ENCODE measurements around the gene NTRK2.

The NTRK2 gene

GRCh38 chr9:84900421-84900820 lies 230.9 kb downstream of the NTRK2 start:
- DNase-seq = no peak

DNA sequence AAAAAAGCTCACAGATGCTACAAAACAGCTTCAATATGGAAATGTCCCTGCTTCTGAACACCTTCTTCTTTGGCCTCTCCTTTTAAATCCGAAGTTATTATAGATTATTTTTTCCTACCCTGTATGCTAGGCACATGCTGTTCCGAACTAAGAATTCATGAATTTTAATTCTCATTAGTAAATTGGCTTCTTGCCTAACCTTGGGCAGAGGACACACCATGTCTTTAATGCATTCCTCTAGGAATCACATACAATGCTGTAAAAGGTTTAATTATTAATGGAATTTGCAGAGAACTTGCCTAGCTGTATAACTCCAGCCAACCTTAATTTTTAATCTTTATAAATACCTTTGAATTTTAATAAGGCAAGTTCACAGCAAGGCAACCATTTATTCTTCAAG lies 234.4 kb downstream of the NTRK2 start:
- DNase-seq = no peak

- no peak for DNase-seq
These were observed 247.2 kb downstream of the NTRK2 start for GRCh38 chr9:84916769-84917168.

DNA sequence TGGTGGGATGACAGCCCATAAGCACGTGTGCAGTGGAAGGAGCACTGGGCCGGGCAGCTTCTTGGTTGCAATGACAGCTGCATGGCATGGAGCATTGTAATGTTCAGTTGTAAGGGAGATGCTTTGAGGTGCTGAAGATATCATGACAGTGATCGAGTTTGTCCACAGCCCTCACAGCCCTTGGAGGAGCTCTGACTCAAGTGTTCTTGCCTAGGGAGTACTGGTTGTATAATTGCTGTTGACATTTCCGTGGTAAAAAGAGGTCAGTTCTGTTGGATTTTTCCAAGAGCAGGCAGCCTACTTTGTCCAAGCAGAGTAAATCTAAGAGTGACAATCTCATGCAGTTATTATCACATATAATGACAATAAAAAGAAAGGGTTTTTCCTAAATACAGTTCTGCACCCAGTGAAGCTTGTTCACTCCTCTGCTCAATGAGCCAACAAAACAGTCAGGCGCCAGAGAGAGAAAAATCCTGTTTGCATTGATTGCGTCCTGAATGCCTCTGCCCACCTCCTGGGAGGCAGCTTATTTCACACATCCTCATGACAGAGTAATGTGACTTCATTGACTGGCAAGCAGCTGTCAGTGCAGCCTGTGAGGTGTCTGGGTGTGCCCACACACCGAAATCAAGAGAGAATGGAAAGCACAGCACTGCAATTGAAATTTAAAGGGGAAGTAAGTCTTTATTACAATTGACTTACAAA lies 248.0 kb downstream of the NTRK2 start:
- DNase-seq = no peak

- DNase-seq = no peak
These were observed 249.9 kb downstream of the NTRK2 start for GRCh38 chr9:84919440-84919839.

DNA sequence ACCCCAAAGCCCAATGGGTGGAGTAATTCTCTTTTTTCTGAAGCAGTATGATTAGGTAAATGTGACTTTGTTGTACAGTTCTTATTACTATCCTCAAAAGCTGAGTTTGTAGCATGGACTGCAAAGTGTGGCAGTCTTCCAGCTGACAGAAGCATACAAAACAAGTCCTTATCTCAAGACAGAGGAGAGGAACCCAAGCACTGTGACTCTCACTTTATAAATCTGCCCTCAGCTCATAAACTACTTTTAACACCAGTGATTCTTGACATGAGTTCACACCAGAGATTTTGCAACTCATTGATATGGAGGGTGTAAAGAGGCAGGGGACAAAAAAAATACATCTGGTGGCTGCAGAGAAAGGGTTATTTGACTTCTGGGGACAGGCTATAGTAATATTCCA lies 251.6 kb downstream of the NTRK2 start:
- no peak for DNase-seq

GRCh38 chr9:84922051-84922450 lies 252.5 kb downstream of the NTRK2 start:
- no peak for DNase-seq

DNA sequence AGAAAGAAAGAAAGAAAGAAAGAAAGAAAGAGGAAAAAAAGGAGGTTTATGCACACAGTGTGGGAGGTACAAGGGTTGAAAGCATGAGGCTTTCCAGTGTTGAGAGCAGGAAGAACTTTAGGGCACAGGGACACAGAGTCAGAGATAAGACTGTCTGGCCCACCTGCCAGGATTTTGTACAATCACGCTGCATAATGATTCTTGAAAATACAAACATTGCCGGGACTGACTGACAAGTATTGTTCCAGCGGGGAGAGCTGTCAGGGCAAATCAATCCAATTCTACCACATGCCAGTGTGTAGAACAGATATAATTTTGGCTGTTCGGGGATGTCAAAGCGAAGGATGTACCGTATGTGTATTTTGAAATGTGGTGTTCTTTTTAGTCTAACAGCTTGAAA lies 254.7 kb downstream of the NTRK2 start:
- no peak for DNase-seq

DNA sequence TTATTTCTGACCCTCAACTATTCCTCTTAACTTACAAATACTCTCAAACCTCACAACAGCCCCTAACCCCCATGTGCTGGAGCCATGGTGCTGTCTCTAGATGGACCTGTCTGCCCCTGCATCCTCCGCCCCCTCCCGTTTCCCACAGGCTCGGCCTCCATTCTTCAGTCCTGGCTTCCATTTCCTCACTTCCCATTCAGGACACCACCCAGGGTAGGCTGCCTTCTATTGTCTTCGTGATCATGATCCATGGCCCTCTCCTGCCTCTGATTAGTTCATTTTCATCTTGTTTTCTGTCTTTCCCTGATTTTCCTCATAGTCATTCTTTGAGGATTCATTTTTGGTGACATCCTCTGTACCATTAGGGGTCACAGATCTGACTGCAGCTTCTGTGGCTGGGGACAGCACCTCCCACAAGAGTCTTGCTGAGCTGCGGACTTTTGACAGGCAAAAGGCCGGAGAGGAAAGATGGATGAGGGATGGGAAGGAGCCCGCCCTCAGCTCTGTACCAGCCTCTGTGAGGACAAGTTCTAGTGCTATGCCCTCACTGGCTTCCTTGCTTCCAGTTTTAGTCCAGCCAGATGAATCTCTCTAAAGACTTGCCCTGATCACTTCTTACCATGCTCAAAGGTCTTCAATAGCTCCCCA lies 255.8 kb downstream of the NTRK2 start:
- DNase-seq = no peak

- DNase-seq = no peak
These were observed 257.3 kb downstream of the NTRK2 start for GRCh38 chr9:84926793-84927192.

DNA sequence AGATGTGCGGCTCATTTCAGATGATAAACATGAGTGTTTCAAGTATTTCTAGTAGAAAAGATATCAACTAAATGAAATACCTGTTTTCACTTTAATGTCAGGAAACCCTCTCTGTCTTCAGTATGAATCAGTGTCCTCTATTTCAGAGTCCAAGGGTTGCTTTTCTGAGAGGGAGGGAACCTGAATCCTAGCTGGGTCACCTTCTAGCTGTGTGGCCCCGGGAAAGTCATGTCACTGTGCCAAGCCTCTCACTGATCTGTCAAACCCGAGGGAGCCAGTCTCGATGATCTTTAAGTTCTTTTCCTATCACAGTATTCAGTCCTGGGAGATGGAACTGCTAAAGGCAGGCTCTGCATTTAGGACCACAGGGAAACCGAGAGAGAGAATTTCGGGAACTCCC lies 258.9 kb downstream of the NTRK2 start:
- DNase-seq = no peak

DNA sequence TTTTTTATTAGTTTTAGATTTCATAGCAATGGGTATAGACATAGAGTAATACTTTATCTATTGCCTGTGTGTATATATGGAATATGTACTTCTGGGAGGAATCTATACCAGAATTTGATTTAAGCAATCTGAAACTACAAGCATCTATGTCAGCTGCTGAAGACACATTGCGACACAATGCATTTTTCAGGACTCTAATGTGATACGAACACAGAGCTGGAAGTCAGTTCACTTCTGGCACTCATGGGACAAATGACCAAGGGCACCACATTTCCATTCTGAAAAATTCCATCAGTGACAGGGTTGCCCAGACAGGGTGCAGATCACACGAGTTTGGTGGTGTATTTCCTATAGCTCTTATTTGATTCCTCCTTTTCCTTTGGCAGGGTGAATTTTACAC lies 259.5 kb downstream of the NTRK2 start:
- no peak for DNase-seq

- peak; percentile 8 for DNase-seq
These were observed 263.5 kb downstream of the NTRK2 start for GRCh38 chr9:84932915-84933527.

DNA sequence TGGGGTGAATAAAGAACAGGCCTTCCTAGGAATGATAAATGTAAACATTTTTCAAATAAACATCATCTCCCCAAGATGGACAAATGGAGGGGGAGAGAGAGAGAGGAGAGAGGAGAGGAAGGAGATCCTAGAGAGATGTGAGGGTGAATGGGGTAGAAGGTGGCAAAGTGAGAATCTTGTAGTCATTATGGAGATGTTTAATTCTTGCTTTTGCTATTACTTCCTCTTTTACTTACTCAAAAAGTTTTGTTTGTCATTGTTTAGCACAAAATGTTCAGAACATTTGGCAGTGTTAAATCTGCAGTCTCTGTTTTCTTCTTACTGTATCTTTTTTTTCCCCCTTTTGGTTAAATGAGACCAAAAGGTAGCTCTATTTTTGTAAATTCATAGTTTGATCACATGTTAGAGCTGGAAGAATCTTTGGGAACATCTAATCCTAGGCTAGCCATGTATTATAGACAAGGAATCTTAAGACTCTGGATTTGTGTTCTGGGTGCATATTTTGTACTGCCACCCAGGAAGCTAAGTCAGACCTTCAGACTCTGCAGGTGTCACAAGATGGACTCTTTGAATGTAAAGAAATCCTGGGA lies 266.1 kb downstream of the NTRK2 start:
- no peak for DNase-seq

DNA sequence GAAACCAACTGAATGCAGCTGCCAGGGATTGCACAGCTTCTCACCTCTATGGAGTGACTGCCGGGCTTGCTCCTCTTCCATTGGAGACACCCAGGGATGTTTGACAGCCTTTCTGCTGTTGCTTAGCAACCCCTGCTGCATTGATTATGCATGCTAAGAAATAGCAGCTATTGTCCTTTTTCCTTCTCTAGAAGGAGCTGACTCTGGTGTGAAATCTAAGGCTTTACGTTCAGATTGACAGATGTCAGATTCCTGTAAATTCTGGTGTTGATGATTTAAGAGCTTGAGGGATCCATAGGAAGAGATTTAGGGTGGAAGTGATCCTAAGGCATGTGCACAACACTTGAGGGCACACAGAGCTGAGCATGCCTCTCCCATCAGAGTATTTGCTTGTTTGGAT lies 267.7 kb downstream of the NTRK2 start:
- DNase-seq = no peak

GRCh38 chr9:84937581-84937980 lies 268.1 kb downstream of the NTRK2 start:
- no peak for DNase-seq

DNA sequence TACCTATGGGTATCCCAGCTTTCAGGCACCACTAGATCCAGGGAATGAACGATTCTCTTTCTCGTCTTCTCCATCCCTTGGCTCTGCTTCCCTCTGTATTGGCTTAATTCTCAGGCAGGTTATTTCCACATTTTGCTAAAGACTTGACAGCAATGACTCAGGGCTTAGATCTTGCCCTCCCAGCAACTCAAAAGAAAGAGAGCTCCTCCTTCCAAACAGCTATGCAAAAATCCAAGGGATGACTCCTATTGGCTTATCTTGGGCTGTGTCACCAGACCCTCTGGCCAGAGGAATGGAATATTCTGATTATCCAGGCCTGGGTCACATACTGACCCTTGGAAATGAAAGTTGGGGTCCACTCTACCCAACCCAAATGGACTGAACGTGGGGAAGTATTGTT lies 270.2 kb downstream of the NTRK2 start:
- no peak for DNase-seq

DNA sequence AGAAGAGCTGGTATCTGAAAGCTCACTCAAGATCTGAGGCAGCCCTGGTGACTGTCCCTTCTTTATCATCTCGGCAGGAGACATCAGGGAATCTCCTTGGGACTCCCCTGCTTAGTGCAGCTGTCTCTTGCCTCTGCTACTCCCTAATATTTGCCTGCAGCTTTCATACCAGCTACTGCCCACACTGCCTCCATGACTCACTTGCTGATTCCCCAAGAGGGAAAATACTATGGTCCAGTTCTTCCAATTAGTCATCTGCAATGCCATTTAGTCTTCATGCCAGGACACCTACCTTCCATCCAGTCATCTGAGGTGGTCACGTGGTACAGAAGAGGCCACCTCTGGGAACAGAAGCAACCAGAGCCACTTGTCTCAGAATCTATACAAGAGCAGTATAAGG lies 270.8 kb downstream of the NTRK2 start:
- peak; percentile 4 for DNase-seq

GRCh38 chr9:84941792-84942191 lies 272.3 kb downstream of the NTRK2 start:
- no peak for DNase-seq

DNA sequence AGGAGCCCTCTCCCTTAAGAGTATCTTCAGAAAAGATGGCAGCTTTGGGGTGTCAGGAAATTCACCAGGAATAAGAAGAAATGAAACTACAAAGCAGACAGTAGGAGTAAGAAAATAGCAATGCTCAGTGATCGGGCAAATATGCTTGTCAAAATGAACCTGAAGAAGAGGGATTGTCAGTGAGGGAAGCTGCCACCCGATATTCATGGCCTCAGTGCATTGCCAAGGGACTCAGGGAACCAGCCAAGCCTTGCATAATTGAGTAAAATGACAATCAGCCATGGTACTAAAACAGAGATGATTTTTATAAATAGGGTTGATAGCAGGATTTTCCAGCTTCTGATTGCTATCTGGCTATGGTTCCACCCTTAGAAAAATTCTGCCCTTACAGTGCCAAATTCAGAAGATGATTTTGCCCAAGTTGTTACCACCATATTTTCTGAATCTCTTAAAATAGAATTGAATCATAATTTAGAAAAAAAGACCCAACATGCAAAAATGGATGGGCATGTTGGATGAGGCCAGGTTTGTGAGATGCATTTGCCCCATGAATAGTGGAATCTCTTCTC lies 274.0 kb downstream of the NTRK2 start:
- no peak for DNase-seq

GRCh38 chr9:84945878-84946538 lies 276.5 kb downstream of the NTRK2 start:
- DNase-seq = peak; percentile 27

DNA sequence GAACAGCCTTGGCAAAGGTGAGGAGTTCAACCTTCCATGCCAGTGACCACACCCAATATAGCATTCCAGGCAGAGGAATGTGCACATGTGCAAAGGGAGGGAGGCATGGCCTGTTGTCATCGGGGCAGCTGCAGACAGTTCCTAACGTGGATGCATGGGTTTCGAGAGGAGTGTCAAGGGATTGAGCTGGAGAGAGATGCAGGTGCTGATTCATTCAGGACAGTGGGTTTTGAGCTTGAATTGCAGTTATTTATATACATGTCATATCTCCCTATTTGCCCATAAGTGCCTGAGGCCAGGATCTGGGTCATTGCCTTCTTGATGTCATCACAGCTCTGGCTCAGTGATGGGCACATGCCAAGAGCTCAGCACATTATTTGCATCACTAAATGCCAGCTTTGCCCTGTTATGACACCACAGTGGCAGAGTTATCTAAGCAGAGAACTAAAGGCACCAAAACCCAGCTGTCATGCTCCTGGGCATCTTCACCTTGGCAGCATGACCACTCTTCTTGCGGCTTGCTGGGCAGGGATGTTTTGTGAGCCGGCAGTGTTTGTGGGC lies 278.0 kb downstream of the NTRK2 start:
- no peak for DNase-seq

- DNase-seq = no peak
These were observed 279.7 kb downstream of the NTRK2 start for GRCh38 chr9:84949258-84949657.

Data from fibroblast of skin of right biceps (primary cell).